OCI-LY3 (cell line): Measurements from ENCODE around the gene LNX1.

ENCODE experiments used
- H2AFZ ChIP-seq: fragments of 200-600, 300-600 bp; shearing (Covaris generic); 2 replicates; pipeline ENCODE4 v1.6.0; 2014; ENCODE audit warnings: antibody characterized with exemption, low read depth, low read length
- H3K27ac ChIP-seq: fragments of 200-600, 300-600 bp; sonication (generic); 2 replicates; pipeline ENCODE4 v1.5.1; 2014; ENCODE audit warnings: mild to moderate bottlenecking, low read length, moderate library complexity, mixed read lengths
- H3K27me3 ChIP-seq: fragments of 200-600, 300-600 bp; sonication (generic); 2 replicates; pipeline ENCODE4 v1.6.1; 2014; ENCODE audit warnings: low read depth, low read length, mixed read lengths
- H3K36me3 ChIP-seq: fragments of 200-600, 300-600 bp; sonication (generic); replicated peaks from 2 replicates; pipeline ENCODE3; 2014; ENCODE audit warnings: low read depth, low read length, mixed read lengths
- H3K4me1 ChIP-seq: fragments of 300-600, 200-600 bp; sonication (generic); 2 replicates; pipeline ENCODE4 v1.6.1; 2014; ENCODE audit warnings: low read length, mixed read lengths
- H3K4me2 ChIP-seq: fragments of 200-600, 300-600 bp; sonication (generic); 2 replicates; pipeline ENCODE4 v1.6.1; 2014; ENCODE audit warnings: low read length, mixed read lengths
- H3K4me3 ChIP-seq: fragments of 300-600, 200-600 bp; sonication (generic); 2 replicates; pipeline ENCODE4 v1.5.1; 2014; ENCODE audit warnings: antibody characterized with exemption, mild to moderate bottlenecking, low read length, moderate library complexity
- H3K79me2 ChIP-seq: fragments of 300-600, 200-600 bp; shearing (Covaris generic); 2 replicates; pipeline ENCODE4 v1.6.1; 2014; ENCODE audit warnings: mild to moderate bottlenecking, low read length, mixed read lengths
- H3K9ac ChIP-seq: fragments of 300-600, 200-600 bp; shearing (Covaris generic); 2 replicates; pipeline ENCODE4 v1.6.0; 2014; ENCODE audit warnings: mild to moderate bottlenecking, low read length, moderate library complexity
- H3K9me3 ChIP-seq: fragments of 200-600, 300-600 bp; shearing (Covaris generic); 2 replicates; pipeline ENCODE4 v1.6.1; 2014; ENCODE audit warnings: low read length, mixed read lengths; ENCODE audit not compliant: insufficient read depth
- H4K20me1 ChIP-seq: fragments of 200-600, 300-600 bp; sonication (generic); 2 replicates; pipeline ENCODE4 v1.6.1; 2016; ENCODE audit warnings: low read length, mixed read lengths; ENCODE audit not compliant: insufficient read depth
- EZH2phosphoT487 ChIP-seq: fragments of 200-600 bp; shearing (Covaris generic); IDR thresholded peaks from 2 replicates; pipeline ENCODE4 v1.6.1; 2018; ENCODE audit warnings: antibody characterized with exemption, mixed run types, low read depth
- TF ChIP-seq, protein P1 (sequence below): fragments of 200-600, 300-600 bp; sonication (generic); IDR thresholded peaks from 2 replicates; pipeline ENCODE4 v1.5.1; 2014; ENCODE audit warnings: antibody characterized with exemption, low read length, low read depth

LNX1 gene

DNA sequence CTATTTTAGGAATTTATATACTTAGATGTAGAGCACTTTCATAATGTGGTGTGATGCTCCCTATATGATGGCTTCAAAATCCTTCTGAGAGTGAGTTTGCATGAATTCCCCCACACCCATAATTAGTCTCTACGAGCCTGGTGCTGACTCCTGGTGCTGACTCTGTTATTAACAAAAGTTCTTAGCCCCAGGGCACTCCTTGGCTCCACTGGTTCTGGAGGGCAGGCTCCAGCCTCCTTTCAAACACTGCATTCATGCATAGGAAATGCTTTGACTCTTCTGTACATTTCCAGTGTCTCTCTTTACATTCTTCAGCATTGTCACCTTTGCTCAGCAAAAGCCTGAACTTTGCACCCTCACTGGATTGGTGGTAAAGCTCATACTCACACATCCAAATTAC lies 64.0 kb downstream of the LNX1 start:
- H3K4me1 ChIP-seq = no peaks in the 10 kb centered on the region
- H3K9me3 ChIP-seq = no peaks in the 10 kb centered on the region
- no peak overlapping the region for H3K4me3 ChIP-seq
- H3K27ac ChIP-seq = no peak overlapping the region
- H3K79me2 ChIP-seq = no peaks in the 10 kb centered on the region
- H3K36me3 ChIP-seq = no peaks in the 10 kb centered on the region
- no peaks in the 10 kb centered on the region for H4K20me1 ChIP-seq
- H2AFZ ChIP-seq = no peak overlapping the region
- H3K4me2 ChIP-seq = no peak overlapping the region
- TF ChIP-seq, protein P1, sequence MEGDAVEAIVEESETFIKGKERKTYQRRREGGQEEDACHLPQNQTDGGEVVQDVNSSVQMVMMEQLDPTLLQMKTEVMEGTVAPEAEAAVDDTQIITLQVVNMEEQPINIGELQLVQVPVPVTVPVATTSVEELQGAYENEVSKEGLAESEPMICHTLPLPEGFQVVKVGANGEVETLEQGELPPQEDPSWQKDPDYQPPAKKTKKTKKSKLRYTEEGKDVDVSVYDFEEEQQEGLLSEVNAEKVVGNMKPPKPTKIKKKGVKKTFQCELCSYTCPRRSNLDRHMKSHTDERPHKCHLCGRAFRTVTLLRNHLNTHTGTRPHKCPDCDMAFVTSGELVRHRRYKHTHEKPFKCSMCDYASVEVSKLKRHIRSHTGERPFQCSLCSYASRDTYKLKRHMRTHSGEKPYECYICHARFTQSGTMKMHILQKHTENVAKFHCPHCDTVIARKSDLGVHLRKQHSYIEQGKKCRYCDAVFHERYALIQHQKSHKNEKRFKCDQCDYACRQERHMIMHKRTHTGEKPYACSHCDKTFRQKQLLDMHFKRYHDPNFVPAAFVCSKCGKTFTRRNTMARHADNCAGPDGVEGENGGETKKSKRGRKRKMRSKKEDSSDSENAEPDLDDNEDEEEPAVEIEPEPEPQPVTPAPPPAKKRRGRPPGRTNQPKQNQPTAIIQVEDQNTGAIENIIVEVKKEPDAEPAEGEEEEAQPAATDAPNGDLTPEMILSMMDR = no peak
- no peak for TF ChIP-seq EZH2phosphoT487
- no peak overlapping the region for H3K9ac ChIP-seq
- peaks cover 6% of the 10 kb centered on the region; the same call in 1 of the 2 replicates for H3K27me3 ChIP-seq

DNA sequence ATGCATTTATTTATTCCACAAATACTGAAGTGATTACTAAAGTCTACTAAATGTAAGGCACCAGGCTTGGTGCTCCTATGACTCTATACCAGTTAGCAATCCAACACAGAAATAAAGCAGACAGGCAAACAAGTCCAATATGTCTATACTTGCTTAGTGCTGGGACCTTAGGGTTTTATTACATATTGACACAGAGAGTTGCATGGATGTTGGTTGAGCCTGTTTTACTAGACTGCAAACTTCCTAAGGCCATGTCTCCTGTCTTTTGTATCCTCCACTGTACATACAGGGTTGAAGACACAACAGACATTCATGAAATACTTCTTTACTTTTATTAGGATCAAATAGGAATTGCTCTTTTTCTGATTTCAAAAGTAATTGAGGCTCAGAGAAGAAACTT lies 69.0 kb downstream of the LNX1 start:
- no peak overlapping the region for H3K4me2 ChIP-seq
- no peaks in the 10 kb centered on the region for H3K36me3 ChIP-seq
- H3K4me3 ChIP-seq = no peak overlapping the region
- TF ChIP-seq, protein P1 = no peak
- TF ChIP-seq EZH2phosphoT487 = no peak
- no peaks in the 10 kb centered on the region for H3K9me3 ChIP-seq
- H3K27ac ChIP-seq = no peak overlapping the region
- H3K9ac ChIP-seq = no peak overlapping the region
- no peaks in the 10 kb centered on the region for H3K79me2 ChIP-seq
- H2AFZ ChIP-seq = no peak overlapping the region
- no peaks in the 10 kb centered on the region for H3K4me1 ChIP-seq
- no peaks in the 10 kb centered on the region for H4K20me1 ChIP-seq
- peaks cover 3% of the 10 kb centered on the region; the same call in 1 of the 2 replicates for H3K27me3 ChIP-seq

DNA sequence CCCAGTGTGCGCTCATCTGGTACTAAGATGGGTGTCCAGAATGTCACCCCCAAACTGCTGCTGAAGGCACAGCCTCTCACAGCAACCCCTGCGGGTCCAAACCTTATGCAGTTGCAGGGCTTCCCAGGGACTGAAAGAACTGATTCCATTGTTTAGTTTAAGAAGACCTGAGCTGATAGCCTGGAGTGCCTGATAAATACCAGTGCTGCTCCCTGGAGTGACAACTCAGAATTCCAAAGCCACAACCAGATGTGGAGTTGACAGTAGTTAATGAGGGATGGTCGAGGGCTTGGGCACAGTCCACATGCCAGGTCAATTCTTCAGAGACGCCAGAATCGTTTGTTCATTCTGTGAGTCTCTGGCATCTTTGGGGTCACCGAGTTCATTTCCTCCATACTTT lies 71.2 kb downstream of the LNX1 start:
- no peak overlapping the region for H3K9ac ChIP-seq
- H2AFZ ChIP-seq = no peak overlapping the region
- H3K4me3 ChIP-seq = no peak overlapping the region
- H3K27ac ChIP-seq = no peak overlapping the region
- no peaks in the 10 kb centered on the region for H3K79me2 ChIP-seq
- H3K4me2 ChIP-seq = no peak overlapping the region
- H3K36me3 ChIP-seq = no peaks in the 10 kb centered on the region
- no peaks in the 10 kb centered on the region for H3K4me1 ChIP-seq
- no peaks in the 10 kb centered on the region for H3K27me3 ChIP-seq
- TF ChIP-seq EZH2phosphoT487 = no peak
- TF ChIP-seq, protein P1 = no peak
- H4K20me1 ChIP-seq = no peaks in the 10 kb centered on the region
- H3K9me3 ChIP-seq = no peaks in the 10 kb centered on the region

GRCh38 chr4:53518807-53519206 lies 72.5 kb downstream of the LNX1 start:
- Histone ChIP-seq H3K27ac (no peak overlapping the region), H2AFZ (no peak overlapping the region), H3K4me1 (no peaks in the 10 kb centered on the region), H3K79me2 (no peaks in the 10 kb centered on the region), H3K4me2 (no peak overlapping the region), H3K9me3 (no peaks in the 10 kb centered on the region), H3K9ac (no peak overlapping the region), H3K4me3 (no peak overlapping the region), H4K20me1 (no peaks in the 10 kb centered on the region), H3K27me3 (no peaks in the 10 kb centered on the region), H3K36me3 (no peaks in the 10 kb centered on the region)
- TF ChIP-seq, protein P1 = no peak
- TF ChIP-seq EZH2phosphoT487 = no peak
